Measurements from ENCODE around the gene DGKD.
A peak's percentile ranks its signal among the peaks of the same experiment; 100 is the strongest.

The DGKD gene

DNA sequence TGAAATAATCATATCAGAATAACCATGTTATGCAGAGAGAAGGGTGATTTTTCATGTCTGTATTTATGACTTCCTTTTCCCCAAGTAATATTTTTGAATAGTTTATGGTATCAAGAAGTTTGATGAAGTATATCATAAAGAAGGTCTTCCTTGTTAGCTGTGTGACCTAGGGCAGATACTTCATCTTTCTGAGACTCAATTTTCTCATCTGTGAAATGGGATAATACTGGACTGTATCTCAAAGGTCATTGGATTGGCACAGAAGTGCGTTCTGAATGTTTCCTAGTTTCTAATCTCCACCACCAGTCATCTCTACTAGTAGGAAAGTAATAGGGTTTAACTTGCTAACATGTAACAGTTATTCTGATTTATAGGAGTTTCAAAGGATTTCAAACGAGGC, 52.6 kb downstream of the DGKD start:
- Histone ChIP-seq H3K4me1 (ENCODE audit: control insufficient read depth in 1 of 2, insufficient read depth in 2 of 2, low read length in 2 of 2) (peaks cover 46 to 51% of the 10 kb centered on the region in 2 donors), H3K4me3 (ENCODE audit: low read depth in 1 of 2, low read length in 2 of 2) (no peak overlapping the region), H3K36me3 (ENCODE audit: control insufficient read depth in 1 of 2, insufficient read depth in 2 of 2, low read length in 2 of 2) (peaks cover 6 to 17% of the 10 kb centered on the region in 2 donors), H3K9me3 (ENCODE audit: control insufficient read depth in 1 of 2, low read length in 2 of 2) (peaks cover 0 to 6% of the 10 kb centered on the region in 2 donors), H3K27ac (ENCODE audit: low read depth, low read length) (no peak overlapping the region), H3K27me3 (ENCODE audit: control insufficient read depth in 1 of 2, insufficient read depth in 2 of 2, low read length in 2 of 2) (no peaks in the 10 kb centered on the region), H3K9ac (ENCODE audit: low read depth in 1 of 2, low read length in 2 of 2) (no peak overlapping the region)

DNA sequence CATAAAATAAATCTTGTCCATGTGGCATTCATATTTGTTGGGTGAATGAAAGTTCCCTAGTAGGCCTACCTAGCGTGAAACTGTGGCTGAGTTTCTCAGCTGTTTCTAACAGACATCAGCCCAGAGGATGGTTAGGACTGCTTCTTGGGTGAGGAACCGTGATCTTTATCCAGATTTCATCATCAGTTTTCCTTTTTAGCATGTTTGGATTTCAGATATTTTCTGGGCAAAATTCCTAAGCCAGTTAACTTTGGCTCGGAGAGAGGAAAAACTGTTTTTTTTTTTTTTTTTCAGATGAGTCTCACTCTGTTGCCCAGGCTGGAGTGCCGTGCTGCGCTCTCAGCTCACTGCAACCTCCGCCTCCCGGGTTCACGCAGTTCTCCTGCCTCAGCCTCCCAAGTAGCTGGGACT, 53.5 kb downstream of the DGKD start:
- peaks cover 6 to 17% of the 10 kb centered on the region in 2 donors for H3K36me3 ChIP-seq (ENCODE audit: control insufficient read depth in 1 of 2, insufficient read depth in 2 of 2, low read length in 2 of 2)
- no peak overlapping the region for H3K4me3 ChIP-seq (ENCODE audit: low read depth in 1 of 2, low read length in 2 of 2)
- peaks cover 37 to 42% of the 10 kb centered on the region in 2 donors for H3K4me1 ChIP-seq (ENCODE audit: control insufficient read depth in 1 of 2, insufficient read depth in 2 of 2, low read length in 2 of 2)
- no peaks in the 10 kb centered on the region for H3K27me3 ChIP-seq (ENCODE audit: control insufficient read depth in 1 of 2, insufficient read depth in 2 of 2, low read length in 2 of 2)
- peaks cover 0 to 6% of the 10 kb centered on the region in 2 donors for H3K9me3 ChIP-seq (ENCODE audit: control insufficient read depth in 1 of 2, low read length in 2 of 2)
- H3K27ac ChIP-seq (ENCODE audit: low read depth, low read length) = no peak overlapping the region
- no peak overlapping the region for H3K9ac ChIP-seq (ENCODE audit: low read depth in 1 of 2, low read length in 2 of 2)

DNA sequence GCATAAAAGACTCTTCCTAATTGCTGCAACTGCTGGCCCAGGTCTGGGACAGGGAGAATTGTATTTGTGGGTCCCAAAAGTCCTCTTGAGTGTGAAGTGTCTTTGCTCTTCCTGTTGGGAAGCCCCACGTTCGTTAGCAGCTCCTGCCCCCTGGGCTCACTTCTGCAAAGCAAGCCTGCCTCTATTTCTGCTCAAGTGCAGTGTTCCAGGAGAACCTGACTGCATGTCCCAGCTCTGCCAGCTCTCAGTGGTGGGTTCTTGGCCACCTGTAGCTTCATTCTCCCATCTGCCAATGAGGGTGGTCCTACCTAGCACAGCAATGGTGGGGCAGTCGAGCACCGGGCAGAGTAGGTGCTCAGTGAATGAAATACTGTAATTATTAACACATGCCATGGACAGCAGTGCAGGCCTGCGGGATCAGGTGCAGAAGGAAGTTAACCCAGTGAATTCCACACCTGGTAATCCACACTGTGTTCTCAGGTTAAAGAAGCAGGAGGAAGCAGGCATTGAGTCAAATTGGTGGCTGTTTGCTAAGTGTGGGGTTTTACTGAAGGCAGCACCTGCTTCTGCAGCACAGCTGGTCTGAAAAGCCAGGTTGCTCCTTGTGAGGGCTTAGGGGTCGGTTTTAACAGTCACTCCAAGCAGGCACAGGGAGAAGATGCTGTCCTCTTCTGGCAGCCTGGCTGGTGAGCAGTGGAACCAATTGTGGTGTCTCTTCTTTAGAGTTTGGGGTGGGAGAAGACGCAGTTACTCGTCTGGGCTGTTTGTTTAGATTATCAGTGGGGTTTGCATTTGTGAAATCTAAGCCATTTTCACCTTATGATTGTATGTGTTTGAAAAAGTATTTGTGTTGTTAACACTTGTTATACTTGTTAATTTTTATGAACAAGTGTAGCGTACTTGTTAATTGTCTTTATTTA, 54.3 kb downstream of the DGKD start:
- H3K27ac ChIP-seq (ENCODE audit: low read depth, low read length) = no peak overlapping the region
- peaks cover 39 to 47% of the 10 kb centered on the region in 2 donors for H3K4me1 ChIP-seq (ENCODE audit: control insufficient read depth in 1 of 2, insufficient read depth in 2 of 2, low read length in 2 of 2)
- H3K36me3 ChIP-seq (ENCODE audit: control insufficient read depth in 1 of 2, insufficient read depth in 2 of 2, low read length in 2 of 2) = peaks cover 6 to 20% of the 10 kb centered on the region in 2 donors
- H3K9me3 ChIP-seq (ENCODE audit: control insufficient read depth in 1 of 2, low read length in 2 of 2) = peaks cover 0 to 6% of the 10 kb centered on the region in 2 donors
- peak overlapping the region in 1 of 2 donors; percentile 0 for H3K4me3 ChIP-seq (ENCODE audit: low read depth in 1 of 2, low read length in 2 of 2)
- no peaks in the 10 kb centered on the region for H3K27me3 ChIP-seq (ENCODE audit: control insufficient read depth in 1 of 2, insufficient read depth in 2 of 2, low read length in 2 of 2)
- peak overlapping the region in 1 of 2 donors; percentile 25 for H3K9ac ChIP-seq (ENCODE audit: low read depth in 1 of 2, low read length in 2 of 2)

DNA sequence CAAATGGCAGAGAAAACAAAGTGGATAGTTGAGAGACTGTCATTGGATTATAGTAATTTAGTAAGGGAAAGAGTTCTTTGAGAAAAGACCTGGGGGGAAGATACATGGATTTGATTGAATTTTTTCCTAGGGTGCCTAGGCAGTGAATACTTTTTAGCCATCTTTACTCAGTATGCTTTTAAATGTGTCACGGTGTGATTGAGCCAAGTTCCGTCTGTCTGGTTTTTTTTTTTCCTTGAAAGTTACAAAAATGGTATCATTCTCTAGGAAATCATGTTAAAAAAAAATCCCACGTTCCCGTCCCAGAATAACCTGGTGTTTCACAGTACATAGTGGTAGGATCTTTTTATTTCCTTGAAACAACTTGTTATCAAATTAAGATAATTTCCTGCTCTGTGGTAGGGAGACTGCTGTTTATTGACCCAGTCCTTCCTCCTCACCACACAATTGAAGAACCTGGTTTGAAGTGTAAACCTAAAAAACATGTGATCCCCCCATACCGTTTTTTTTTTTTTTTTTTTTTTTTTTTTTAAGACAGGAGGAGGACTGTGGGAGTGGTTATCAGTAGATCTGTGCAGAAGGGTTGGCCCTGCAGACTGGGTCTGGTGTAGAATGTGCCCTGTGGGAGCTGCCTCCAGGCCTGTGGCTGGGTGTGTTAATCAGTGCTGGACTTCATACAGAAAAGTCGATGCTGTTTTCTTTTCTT, 55.1 kb downstream of the DGKD start:
- Histone ChIP-seq H3K27ac (ENCODE audit: low read depth, low read length) (no peak overlapping the region), H3K36me3 (ENCODE audit: control insufficient read depth in 1 of 2, insufficient read depth in 2 of 2, low read length in 2 of 2) (peaks cover 3 to 18% of the 10 kb centered on the region in 2 donors), H3K4me1 (ENCODE audit: control insufficient read depth in 1 of 2, insufficient read depth in 2 of 2, low read length in 2 of 2) (peaks cover 40 to 50% of the 10 kb centered on the region in 2 donors), H3K27me3 (ENCODE audit: control insufficient read depth in 1 of 2, insufficient read depth in 2 of 2, low read length in 2 of 2) (no peaks in the 10 kb centered on the region), H3K9me3 (ENCODE audit: control insufficient read depth in 1 of 2, low read length in 2 of 2) (peaks cover 0 to 6% of the 10 kb centered on the region in 2 donors), H3K4me3 (ENCODE audit: low read depth in 1 of 2, low read length in 2 of 2) (peak overlapping the region in 1 of 2 donors; percentile 0), H3K9ac (ENCODE audit: low read depth in 1 of 2, low read length in 2 of 2) (peak overlapping the region in 1 of 2 donors; percentile 25)

DNA sequence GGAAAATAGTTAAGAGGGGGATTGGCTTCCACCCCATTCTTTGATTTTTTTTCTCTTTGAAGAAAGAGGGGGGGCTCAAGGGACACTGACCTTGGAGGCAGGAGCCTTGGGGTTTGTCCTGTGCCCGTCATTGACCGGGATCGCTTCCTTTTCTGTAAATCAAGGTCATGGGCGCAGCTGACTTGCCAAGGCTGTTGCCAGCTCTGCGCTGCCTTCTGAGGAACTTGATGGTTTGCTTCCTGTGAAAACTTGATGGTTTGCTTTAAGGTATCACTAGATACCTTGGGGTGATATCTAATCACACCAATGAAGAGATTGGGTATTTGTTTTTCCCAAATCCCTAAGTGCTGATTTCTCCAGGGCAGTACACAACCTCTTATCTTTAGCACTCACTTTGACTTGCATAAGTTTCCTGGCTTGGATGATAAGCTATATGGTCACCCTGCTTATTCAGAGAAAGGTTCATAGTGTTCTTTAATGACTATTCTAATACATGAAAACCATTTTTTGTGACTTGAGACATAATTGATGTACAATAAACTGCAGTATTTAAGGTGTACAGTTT, 56.0 kb downstream of the DGKD start:
- no peaks in the 10 kb centered on the region for H3K27me3 ChIP-seq (ENCODE audit: control insufficient read depth in 1 of 2, insufficient read depth in 2 of 2, low read length in 2 of 2)
- peaks cover 0 to 6% of the 10 kb centered on the region in 2 donors for H3K9me3 ChIP-seq (ENCODE audit: control insufficient read depth in 1 of 2, low read length in 2 of 2)
- H3K27ac ChIP-seq (ENCODE audit: low read depth, low read length) = peak overlapping the region; percentile 48
- peaks cover 0 to 13% of the 10 kb centered on the region in 2 donors for H3K36me3 ChIP-seq (ENCODE audit: control insufficient read depth in 1 of 2, insufficient read depth in 2 of 2, low read length in 2 of 2)
- peaks cover 48 to 55% of the 10 kb centered on the region in 2 donors for H3K4me1 ChIP-seq (ENCODE audit: control insufficient read depth in 1 of 2, insufficient read depth in 2 of 2, low read length in 2 of 2)
- no peak overlapping the region for H3K4me3 ChIP-seq (ENCODE audit: low read depth in 1 of 2, low read length in 2 of 2)
- peak overlapping the region in 1 of 2 donors; percentile 22 for H3K9ac ChIP-seq (ENCODE audit: low read depth in 1 of 2, low read length in 2 of 2)

DNA sequence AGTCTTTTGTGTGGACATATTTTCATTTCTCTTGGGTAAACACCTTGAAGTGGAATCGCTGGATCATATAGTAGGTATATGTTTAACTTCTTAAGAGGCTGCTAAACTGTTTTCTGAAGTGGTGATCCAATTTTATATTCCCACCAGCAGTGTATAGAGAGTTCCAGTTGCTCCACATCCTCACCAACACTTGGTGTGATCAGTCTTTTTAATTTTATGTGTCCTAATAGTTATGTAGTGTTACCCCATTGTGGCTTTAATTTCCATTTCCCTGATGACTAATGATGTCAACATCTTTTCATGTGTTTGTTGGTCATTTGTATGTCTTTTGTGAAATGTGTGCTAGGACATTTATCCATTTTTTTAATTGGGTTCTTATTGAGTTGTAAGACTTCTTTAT, 56.9 kb downstream of the DGKD start:
- Histone ChIP-seq H3K9me3 (ENCODE audit: control insufficient read depth in 1 of 2, low read length in 2 of 2) (peaks cover 0 to 6% of the 10 kb centered on the region in 2 donors), H3K27ac (ENCODE audit: low read depth, low read length) (no peak overlapping the region), H3K36me3 (ENCODE audit: control insufficient read depth in 1 of 2, insufficient read depth in 2 of 2, low read length in 2 of 2) (peaks cover 0 to 7% of the 10 kb centered on the region in 2 donors), H3K27me3 (ENCODE audit: control insufficient read depth in 1 of 2, insufficient read depth in 2 of 2, low read length in 2 of 2) (no peaks in the 10 kb centered on the region), H3K9ac (ENCODE audit: low read depth in 1 of 2, low read length in 2 of 2) (no peak overlapping the region), H3K4me3 (ENCODE audit: low read depth in 1 of 2, low read length in 2 of 2) (no peak overlapping the region), H3K4me1 (ENCODE audit: control insufficient read depth in 1 of 2, insufficient read depth in 2 of 2, low read length in 2 of 2) (peaks cover 56 to 64% of the 10 kb centered on the region in 2 donors)

DNA sequence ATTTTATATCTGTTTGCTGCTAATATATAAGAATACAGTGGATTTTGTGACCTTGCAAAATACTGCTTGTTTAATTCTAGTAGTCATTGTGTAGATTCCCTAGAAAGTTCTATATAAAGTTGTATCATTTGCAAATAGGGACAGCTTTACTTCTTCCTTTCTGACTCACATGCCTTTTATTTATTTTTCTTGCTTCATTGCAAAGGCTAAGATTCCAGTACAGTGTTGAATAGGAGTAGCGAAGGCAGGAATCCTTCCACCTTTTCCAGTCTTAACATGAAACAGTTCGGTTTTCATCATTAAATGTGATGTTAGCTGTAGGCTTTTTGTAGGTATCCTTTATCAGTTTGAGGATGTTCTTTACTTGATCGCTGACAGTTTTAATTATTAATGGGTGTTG, 58.1 kb downstream of the DGKD start:
- no peak overlapping the region for H3K27ac ChIP-seq (ENCODE audit: low read depth, low read length)
- no peak overlapping the region for H3K4me3 ChIP-seq (ENCODE audit: low read depth in 1 of 2, low read length in 2 of 2)

DNA sequence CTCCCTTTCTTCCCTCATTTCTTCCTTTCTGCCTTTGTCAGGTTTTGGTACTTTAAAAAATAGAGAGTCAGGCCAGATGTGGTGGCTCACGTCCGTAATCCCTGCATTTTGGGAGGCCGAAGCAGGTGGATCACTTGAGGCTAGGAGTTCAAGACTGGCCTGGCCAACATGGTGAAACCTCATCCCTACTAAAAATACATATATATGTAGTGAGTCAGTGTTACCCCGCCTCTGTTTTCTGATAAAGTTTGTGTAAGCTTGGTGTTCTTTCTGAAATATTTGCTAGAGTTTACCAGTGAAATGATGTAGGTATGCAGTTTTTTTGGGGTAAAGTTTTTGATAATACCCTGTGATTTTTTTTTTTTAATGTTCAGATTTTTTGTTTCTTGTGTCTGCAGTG, 58.8 kb downstream of the DGKD start:
- Histone ChIP-seq H3K36me3 (ENCODE audit: control insufficient read depth in 1 of 2, insufficient read depth in 2 of 2, low read length in 2 of 2) (peaks cover 0 to 3% of the 10 kb centered on the region in 2 donors), H3K9me3 (ENCODE audit: control insufficient read depth in 1 of 2, low read length in 2 of 2) (peaks cover 0 to 6% of the 10 kb centered on the region in 2 donors), H3K27me3 (ENCODE audit: control insufficient read depth in 1 of 2, insufficient read depth in 2 of 2, low read length in 2 of 2) (no peaks in the 10 kb centered on the region), H3K4me1 (ENCODE audit: control insufficient read depth in 1 of 2, insufficient read depth in 2 of 2, low read length in 2 of 2) (peaks cover 66 to 76% of the 10 kb centered on the region in 2 donors), H3K27ac (ENCODE audit: low read depth, low read length) (no peak overlapping the region), H3K4me3 (ENCODE audit: low read depth in 1 of 2, low read length in 2 of 2) (no peak overlapping the region), H3K9ac (ENCODE audit: low read depth in 1 of 2, low read length in 2 of 2) (no peak overlapping the region)

More for the DNA sequence above, 58.1 kb downstream of the DGKD start:
- Histone ChIP-seq H3K36me3 (ENCODE audit: control insufficient read depth in 1 of 2, insufficient read depth in 2 of 2, low read length in 2 of 2) (peaks cover 0 to 3% of the 10 kb centered on the region in 2 donors), H3K4me1 (ENCODE audit: control insufficient read depth in 1 of 2, insufficient read depth in 2 of 2, low read length in 2 of 2) (peaks cover 62 to 71% of the 10 kb centered on the region in 2 donors), H3K9ac (ENCODE audit: low read depth in 1 of 2, low read length in 2 of 2) (no peak overlapping the region), H3K27me3 (ENCODE audit: control insufficient read depth in 1 of 2, insufficient read depth in 2 of 2, low read length in 2 of 2) (no peaks in the 10 kb centered on the region), H3K9me3 (ENCODE audit: control insufficient read depth in 1 of 2, low read length in 2 of 2) (peaks cover 0 to 6% of the 10 kb centered on the region in 2 donors)

DNA sequence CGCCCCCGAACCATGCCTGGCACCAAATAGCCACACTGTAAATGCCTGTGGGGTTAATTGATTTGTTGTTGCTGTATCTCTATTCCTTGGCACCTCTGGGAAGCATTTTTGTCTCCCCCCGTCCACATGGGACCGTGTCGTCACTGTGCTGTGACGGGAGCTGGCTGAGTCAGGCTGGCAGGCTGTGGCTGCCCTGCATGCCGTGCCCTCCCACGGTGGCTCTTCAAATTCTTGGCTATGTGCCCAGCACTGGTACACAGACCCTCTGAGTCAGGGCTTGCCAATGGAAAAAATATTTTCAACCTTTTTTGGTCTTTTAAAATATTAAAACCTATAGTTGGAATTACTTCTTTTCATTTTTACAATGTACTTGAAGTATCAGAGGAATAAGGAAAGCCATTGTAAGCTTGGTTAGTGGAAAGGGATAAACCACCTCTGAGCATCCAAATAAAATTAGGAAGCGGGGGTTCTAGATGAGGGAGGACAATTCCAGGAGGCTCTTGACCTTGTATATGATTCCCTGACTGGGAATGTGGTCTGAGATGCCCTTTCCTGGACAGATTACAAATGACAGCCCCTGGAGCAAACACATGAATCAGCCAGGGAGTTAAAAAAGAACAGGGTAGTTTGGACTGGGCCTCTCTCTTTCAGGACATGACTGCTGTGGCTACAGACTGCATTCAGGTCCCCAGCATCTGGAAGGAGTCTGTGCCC, 59.4 kb downstream of the DGKD start:
- H3K27me3 ChIP-seq (ENCODE audit: control insufficient read depth in 1 of 2, insufficient read depth in 2 of 2, low read length in 2 of 2) = no peaks in the 10 kb centered on the region
- H3K4me1 ChIP-seq (ENCODE audit: control insufficient read depth in 1 of 2, insufficient read depth in 2 of 2, low read length in 2 of 2) = peaks cover 66 to 76% of the 10 kb centered on the region in 2 donors
- peaks cover 0 to 3% of the 10 kb centered on the region in 2 donors for H3K36me3 ChIP-seq (ENCODE audit: control insufficient read depth in 1 of 2, insufficient read depth in 2 of 2, low read length in 2 of 2)
- H3K4me3 ChIP-seq (ENCODE audit: low read depth in 1 of 2, low read length in 2 of 2) = no peak overlapping the region
- peaks cover 0 to 6% of the 10 kb centered on the region in 2 donors for H3K9me3 ChIP-seq (ENCODE audit: control insufficient read depth in 1 of 2, low read length in 2 of 2)
- no peak overlapping the region for H3K27ac ChIP-seq (ENCODE audit: low read depth, low read length)
- H3K9ac ChIP-seq (ENCODE audit: low read depth in 1 of 2, low read length in 2 of 2) = peak overlapping the region; percentile 12 to 45
